Measurements from ENCODE around the gene DUSP1. TPM values are rescaled to one million over a fixed set of nuclear protein-coding genes. Genes with fewer than 3 reads are reported as not detected.

Gene DUSP1
- total RNA-seq, 1 experiment from 2014 or later = 16.6 TPM

GRCh38 chr5:172753101-172753500 is 17.9 kb downstream of the DUSP1 start:
- H3K4me3 ChIP-seq (replicated peaks in 1 of 2; ENCODE audit: low read depth in 1 of 2, low read length in 2 of 2) = no peak overlapping the region
- no peak overlapping the region for H3K4me2 ChIP-seq (ENCODE audit: low read length)
- TF ChIP-seq EGR1 (IDR thresholded peaks at IDR 0.05; ENCODE audit: low read depth) (no peak), TCF7L2 (IDR thresholded peaks at IDR 0.05; ENCODE audit: borderline replicate concordance, extremely low read depth, insufficient read depth, insufficient read length) (no peak), MAX (IDR thresholded peaks at IDR 0.05) (no peak), CEBPB (IDR thresholded peaks at IDR 0.05; ENCODE audit: low read depth) (no peak), ZFX (IDR thresholded peaks at IDR 0.05) (no peak), CBX3 (IDR thresholded peaks at IDR 0.05; ENCODE audit: low read depth) (no peak)
- no peaks in the 10 kb centered on the region for H3K36me3 ChIP-seq (ENCODE audit: control insufficient read depth in 1 of 2, insufficient read depth in 2 of 2, low read length in 2 of 2)
- DNase-seq (ENCODE audit: low read depth, low spot score) = no peak
- no peaks in the 10 kb centered on the region for H3K27me3 ChIP-seq (ENCODE audit: insufficient read depth, low read length)
- no peaks in the 10 kb centered on the region for H3K9me2 ChIP-seq (ENCODE audit: insufficient read depth)
- no peak overlapping the region for H3K9ac ChIP-seq (ENCODE audit: low read length)
- CTCF ChIA-PET = no interaction called here
- H3K79me2 ChIP-seq (ENCODE audit: insufficient read depth, low read length) = no peaks in the 10 kb centered on the region
- RAD21 ChIA-PET (ENCODE audit: low non-redundant PET in 1 of 2, low total read pairs in 2 of 2, uncharacterized antibody in 2 of 2, unreplicated experiment in 2 of 2) = no interaction called here
- no peak overlapping the region for H2AFZ ChIP-seq (ENCODE audit: low read depth, low read length, poor library complexity, severe bottlenecking)
- intact Hi-C loops (cut with micrococcal nuclease) = no loop called here
- no peaks in the 10 kb centered on the region for H3K9me3 ChIP-seq (ENCODE audit: control insufficient read depth in 1 of 2, insufficient read depth in 1 of 2, low read depth in 1 of 2, low read length in 2 of 2)
- H3K4me1 ChIP-seq (ENCODE audit: control insufficient read depth in 1 of 2, insufficient read depth in 2 of 2, low read length in 2 of 2) = no peaks in the 10 kb centered on the region
- no peaks in the 10 kb centered on the region for H4K20me1 ChIP-seq (ENCODE audit: insufficient read depth)
- POLR2A ChIA-PET = interaction anchor here (0.9 kb wide), 1 partner anchor 18 kb away, joined by 4 read pairs; the partner anchor contains the start of gene DUSP1
- BruUV-seq (replicated peaks) = no TSS peak
- no peak for ATAC-seq
- H3K27ac ChIP-seq (ENCODE audit: low read depth, low read length) = no peak overlapping the region

GRCh38 chr5:172751761-172752510 is 19.1 kb downstream of the DUSP1 start:
- intact Hi-C loops (cut with micrococcal nuclease) = no loop called here
- H3K9me2 ChIP-seq (ENCODE audit: insufficient read depth) = no peaks in the 10 kb centered on the region
- H3K79me2 ChIP-seq (ENCODE audit: insufficient read depth, low read length) = no peaks in the 10 kb centered on the region
- no peaks in the 10 kb centered on the region for H3K36me3 ChIP-seq (ENCODE audit: control insufficient read depth in 1 of 2, insufficient read depth in 2 of 2, low read length in 2 of 2)
- no peaks in the 10 kb centered on the region for H4K20me1 ChIP-seq (ENCODE audit: insufficient read depth)
- no peak overlapping the region for H2AFZ ChIP-seq (ENCODE audit: low read depth, low read length, poor library complexity, severe bottlenecking)
- H3K9me3 ChIP-seq (ENCODE audit: control insufficient read depth in 1 of 2, insufficient read depth in 1 of 2, low read depth in 1 of 2, low read length in 2 of 2) = peaks cover 0 to 2% of the 10 kb centered on the region in 2 experiments; a peak in 1 of 4 replicates
- DNase-seq (ENCODE audit: low read depth, low spot score) (no peak), ATAC-seq (no peak)
- no TSS peak for BruUV-seq (replicated peaks)
- H3K4me3 ChIP-seq (replicated peaks in 1 of 2; ENCODE audit: low read depth in 1 of 2, low read length in 2 of 2) = no peak overlapping the region
- ChIA-PET RAD21 (ENCODE audit: low non-redundant PET in 1 of 2, low total read pairs in 2 of 2, uncharacterized antibody in 2 of 2, unreplicated experiment in 2 of 2) (no interaction called here), CTCF (no interaction called here), POLR2A (no interaction called here)
- H3K4me1 ChIP-seq (ENCODE audit: control insufficient read depth in 1 of 2, insufficient read depth in 2 of 2, low read length in 2 of 2) = no peaks in the 10 kb centered on the region
- no peak overlapping the region for H3K27ac ChIP-seq (ENCODE audit: low read depth, low read length)
- no peak overlapping the region for H3K4me2 ChIP-seq (ENCODE audit: low read length)
- H3K9ac ChIP-seq (ENCODE audit: low read length) = no peak overlapping the region
- no peaks in the 10 kb centered on the region for H3K27me3 ChIP-seq (ENCODE audit: insufficient read depth, low read length)
- no peak for TF ChIP-seq CEBPB (IDR thresholded peaks at IDR 0.05; ENCODE audit: low read depth)
- TF ChIP-seq ELF1 (IDR thresholded peaks at IDR 0.05; ENCODE audit: borderline replicate concordance, low read depth) = no peak
- no peak for TF ChIP-seq RAD21 (IDR thresholded peaks at IDR 0.05; ENCODE audit: low read depth)
- no peak for TF ChIP-seq CTCF (IDR thresholded peaks at IDR 0.05 in 2 of 3, conservative IDR thresholded peaks at IDR 0.05 in 1 of 3; ENCODE audit: borderline replicate concordance in 1 of 3, insufficient read depth in 1 of 3, low read depth in 2 of 3, low read length in 2 of 3)
- no peak for TF ChIP-seq CBX3 (IDR thresholded peaks at IDR 0.05; ENCODE audit: low read depth)
- no peak for TF ChIP-seq JUND (IDR thresholded peaks at IDR 0.05)
- TF ChIP-seq FOSL1 (IDR thresholded peaks at IDR 0.05; ENCODE audit: low read depth) = no peak
- no peak for TF ChIP-seq ATF3 (IDR thresholded peaks at IDR 0.05)
- no peak for TF ChIP-seq MAX (IDR thresholded peaks at IDR 0.05)
- no peak for TF ChIP-seq ZBTB33 (IDR thresholded peaks at IDR 0.05; ENCODE audit: extremely low read depth, insufficient replicate concordance, low read length)
- TF ChIP-seq SIN3A (IDR thresholded peaks at IDR 0.05; ENCODE audit: low read depth) = no peak
- no peak for TF ChIP-seq ZNF274 (IDR thresholded peaks at IDR 0.05; ENCODE audit: low read depth, low read length)
- TF ChIP-seq EGR1 (IDR thresholded peaks at IDR 0.05; ENCODE audit: low read depth) = no peak
- TF ChIP-seq POLR2AphosphoS5 (IDR thresholded peaks at IDR 0.05; ENCODE audit: low read depth, low read length) = no peak

Measured in HCT116 (cell line).